ENCODE results near the gene IQSEC1.

The IQSEC1 gene

GRCh38 chr3:12986986-12987385, 86.2 kb downstream of the IQSEC1 start:
- peaks cover 63% of the 10 kb centered on the region for H3K4me1 Mint-ChIP-seq (ENCODE audit: low read depth)
- H3K27ac Mint-ChIP-seq, result no peak overlapping the region
- H3K9me3 Mint-ChIP-seq, result no peaks in the 10 kb centered on the region
- no peak overlapping the region for H3K4me3 Mint-ChIP-seq
- H3K27me3 Mint-ChIP-seq, result no peaks in the 10 kb centered on the region
- H3K36me3 Mint-ChIP-seq (ENCODE audit: low read depth), result peaks cover 4% of the 10 kb centered on the region

DNA sequence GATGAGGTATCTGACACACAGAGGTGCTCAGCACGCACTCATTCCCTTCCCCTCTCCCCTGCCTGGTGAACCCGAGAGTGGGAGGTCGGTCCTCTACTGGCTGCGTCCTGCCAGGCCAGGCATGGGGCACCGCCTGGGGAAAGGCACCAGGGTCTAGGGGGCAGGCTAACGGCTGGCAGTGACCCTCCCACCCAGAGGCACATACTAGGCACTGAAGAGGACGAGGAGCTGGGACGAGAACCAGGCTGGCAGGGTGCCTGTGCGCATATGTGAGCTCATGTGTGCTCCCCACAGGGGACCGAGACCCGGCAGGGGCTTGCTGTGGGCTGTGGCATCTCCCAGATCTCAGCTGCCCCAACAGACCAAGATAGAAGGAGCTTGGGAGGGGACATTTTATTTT, 86.7 kb downstream of the IQSEC1 start:
- no peak overlapping the region for H3K4me3 Mint-ChIP-seq
- peaks cover 4% of the 10 kb centered on the region for H3K36me3 Mint-ChIP-seq (ENCODE audit: low read depth)
- no peak overlapping the region for H3K27ac Mint-ChIP-seq
- peaks cover 63% of the 10 kb centered on the region for H3K4me1 Mint-ChIP-seq (ENCODE audit: low read depth)
- no peaks in the 10 kb centered on the region for H3K27me3 Mint-ChIP-seq
- H3K9me3 Mint-ChIP-seq, result no peaks in the 10 kb centered on the region

DNA sequence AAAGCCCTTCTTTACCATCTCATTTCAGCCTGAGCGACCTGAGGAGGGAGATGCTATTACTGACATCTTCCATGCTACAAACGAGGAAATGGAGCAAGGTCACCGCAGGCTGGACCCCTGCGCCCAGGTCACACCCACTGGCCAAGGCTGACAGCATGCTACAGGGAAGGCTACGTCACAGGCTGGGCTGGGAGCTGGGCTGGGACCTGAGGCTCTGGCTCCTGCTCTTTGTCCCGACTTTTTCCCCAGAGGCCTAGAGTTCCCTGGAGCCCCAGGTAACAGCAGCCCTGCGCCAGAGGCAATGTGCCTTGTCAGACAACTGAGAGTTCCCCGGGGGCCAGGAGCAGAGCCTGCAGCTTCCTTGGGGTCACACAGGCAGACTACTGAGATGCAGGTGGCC, 87.2 kb downstream of the IQSEC1 start:
- peaks cover 67% of the 10 kb centered on the region for H3K4me1 Mint-ChIP-seq (ENCODE audit: low read depth)
- no peak overlapping the region for H3K4me3 Mint-ChIP-seq
- H3K9me3 Mint-ChIP-seq, result no peaks in the 10 kb centered on the region
- no peaks in the 10 kb centered on the region for H3K27me3 Mint-ChIP-seq
- peaks cover 6% of the 10 kb centered on the region for H3K36me3 Mint-ChIP-seq (ENCODE audit: low read depth)
- H3K27ac Mint-ChIP-seq, result no peak overlapping the region

DNA sequence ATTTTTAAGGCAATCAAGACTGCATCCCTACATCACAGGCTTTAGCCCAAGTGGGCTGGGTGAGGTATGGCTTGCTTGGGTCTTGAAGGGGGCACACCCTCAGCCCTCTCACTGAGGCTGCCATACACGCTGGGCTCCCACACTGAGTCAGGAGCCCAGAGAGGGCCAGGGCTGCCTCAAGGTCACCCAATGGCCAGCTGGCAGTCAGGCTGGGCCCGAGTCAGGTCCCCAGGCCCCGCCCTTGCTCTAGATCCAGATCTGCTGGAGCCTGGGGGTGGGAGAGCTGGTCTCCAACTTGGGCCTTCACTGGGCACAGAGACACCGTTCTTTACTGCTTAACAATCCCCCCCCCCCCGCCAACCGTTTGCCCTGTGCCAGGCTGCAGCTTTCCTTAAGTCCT, 88.1 kb downstream of the IQSEC1 start:
- Mint-ChIP-seq H3K27ac (no peak overlapping the region), H3K4me3 (no peak overlapping the region), H3K36me3 (ENCODE audit: low read depth) (peaks cover 8% of the 10 kb centered on the region), H3K27me3 (no peaks in the 10 kb centered on the region), H3K4me1 (ENCODE audit: low read depth) (peaks cover 61% of the 10 kb centered on the region), H3K9me3 (no peaks in the 10 kb centered on the region)

DNA sequence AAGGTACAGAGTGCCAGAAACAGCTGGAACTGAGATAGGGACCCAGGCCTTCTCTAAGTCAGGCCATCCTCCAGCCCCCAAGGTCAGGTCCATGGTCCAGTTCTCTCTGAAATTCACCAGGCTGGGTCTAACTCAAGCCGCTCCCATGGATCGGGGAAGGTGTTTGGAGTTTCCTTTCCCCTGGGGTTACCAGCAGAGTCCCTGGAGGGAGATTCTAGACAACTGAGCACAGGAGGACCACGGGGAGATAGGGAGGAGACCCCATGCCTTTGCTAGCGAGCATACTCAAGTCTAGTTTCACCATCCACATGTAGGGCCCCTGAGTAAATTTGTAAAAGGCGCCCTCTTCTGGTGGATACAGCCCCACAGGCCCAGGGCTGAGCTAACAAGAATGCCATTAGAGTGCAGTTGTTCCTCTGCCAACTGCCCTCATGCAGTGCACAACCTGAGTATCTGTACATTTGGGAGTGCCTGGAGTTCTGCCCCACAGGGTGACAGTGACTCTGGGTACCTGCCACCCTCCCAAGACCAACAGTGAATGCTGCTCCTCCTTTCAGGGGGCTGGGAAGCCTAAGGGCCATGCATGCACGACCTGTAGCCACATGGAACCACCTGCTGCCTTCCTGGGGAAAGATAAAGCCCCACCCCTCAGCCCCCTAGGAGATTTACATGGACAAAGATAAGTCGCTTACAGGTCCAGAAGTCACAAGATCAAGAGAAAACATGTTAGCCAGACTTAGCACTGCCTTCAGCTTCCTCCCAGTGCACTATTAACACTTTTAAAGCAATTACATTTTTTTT, 89.0 kb downstream of the IQSEC1 start:
- Mint-ChIP-seq H3K27ac (no peak overlapping the region), H3K4me1 (ENCODE audit: low read depth) (peaks cover 56% of the 10 kb centered on the region), H3K9me3 (no peaks in the 10 kb centered on the region), H3K27me3 (no peaks in the 10 kb centered on the region), H3K36me3 (ENCODE audit: low read depth) (peaks cover 8% of the 10 kb centered on the region), H3K4me3 (no peak overlapping the region)

GRCh38 chr3:12983319-12983718, 89.9 kb downstream of the IQSEC1 start:
- Mint-ChIP-seq H3K4me3 (no peak overlapping the region), H3K27me3 (no peaks in the 10 kb centered on the region), H3K9me3 (no peaks in the 10 kb centered on the region), H3K36me3 (ENCODE audit: low read depth) (peaks cover 8% of the 10 kb centered on the region), H3K4me1 (ENCODE audit: low read depth) (peaks cover 49% of the 10 kb centered on the region), H3K27ac (no peak overlapping the region)

DNA sequence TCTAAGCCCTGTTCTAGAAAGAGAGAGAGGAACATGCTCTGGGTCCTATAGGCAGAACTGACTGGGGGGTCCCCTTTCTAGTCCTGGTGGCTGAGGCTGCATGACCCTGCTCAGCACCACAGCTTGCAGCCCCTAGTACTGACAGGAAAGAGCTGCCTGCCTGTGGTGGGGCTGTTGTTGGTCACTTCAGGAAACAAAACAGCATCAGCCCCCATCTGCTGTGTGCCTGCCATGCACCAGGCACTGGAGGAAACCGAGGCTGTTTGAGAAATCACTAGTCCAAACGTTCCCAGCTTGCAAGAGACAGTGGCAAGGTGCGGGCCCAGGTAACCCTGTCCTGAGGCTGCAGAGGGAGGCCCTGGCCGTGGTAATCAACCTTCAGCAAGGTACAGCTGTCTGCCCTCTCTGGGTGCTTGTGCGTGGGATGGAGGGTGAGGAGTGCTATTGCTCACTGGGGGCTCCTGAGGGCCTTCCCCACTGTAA, 90.6 kb downstream of the IQSEC1 start:
- Mint-ChIP-seq H3K9me3 (no peaks in the 10 kb centered on the region), H3K27ac (peak overlapping the region; percentile 19), H3K4me1 (ENCODE audit: low read depth) (peaks cover 48% of the 10 kb centered on the region), H3K36me3 (ENCODE audit: low read depth) (peaks cover 7% of the 10 kb centered on the region), H3K4me3 (no peak overlapping the region), H3K27me3 (no peaks in the 10 kb centered on the region)

DNA sequence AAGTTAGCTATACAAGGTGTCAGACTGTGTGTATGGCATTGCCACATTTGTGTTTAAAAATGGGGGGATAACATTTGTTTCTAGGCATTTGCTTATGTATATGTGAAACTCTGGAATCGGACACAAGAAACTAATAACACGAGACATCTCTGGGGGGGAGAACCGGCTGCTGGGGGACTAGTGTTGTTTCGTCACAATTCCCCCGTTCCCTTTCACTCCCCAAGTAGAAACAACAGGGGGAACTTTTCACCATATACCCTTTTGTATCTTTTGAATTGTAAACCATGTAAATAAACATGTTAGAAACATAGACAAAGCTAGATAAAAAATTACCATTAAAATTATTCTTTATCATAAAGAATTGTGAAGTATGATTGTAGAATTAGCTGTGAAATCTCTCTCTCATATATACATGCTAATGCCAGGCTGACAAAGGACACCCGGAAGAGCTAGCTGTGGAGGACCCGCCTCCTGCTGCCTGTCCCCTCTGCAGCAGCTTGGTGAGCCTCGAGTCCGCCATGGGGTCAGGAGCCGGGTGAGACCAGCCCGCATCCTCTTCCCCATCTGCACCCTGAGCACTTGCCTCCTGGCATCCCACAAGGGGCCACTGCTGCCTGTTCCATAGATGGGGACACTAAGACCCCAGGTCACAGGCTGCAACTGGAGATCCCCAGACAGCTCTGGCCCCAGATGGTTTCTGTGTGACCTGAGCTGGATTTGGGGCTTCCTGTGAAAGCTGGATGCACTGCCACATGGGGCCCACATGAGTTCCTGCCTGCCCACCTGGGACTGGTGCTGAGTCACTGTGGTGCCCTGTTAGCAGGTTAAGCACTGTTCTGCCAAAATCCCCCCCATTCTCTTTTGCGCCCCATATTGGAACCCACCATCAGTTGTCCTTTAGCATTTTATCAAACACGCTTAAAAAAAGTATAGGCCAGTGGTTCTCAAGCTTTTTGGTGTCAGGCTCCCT, 91.6 kb downstream of the IQSEC1 start:
- no peaks in the 10 kb centered on the region for H3K9me3 Mint-ChIP-seq
- peaks cover 42% of the 10 kb centered on the region for H3K4me1 Mint-ChIP-seq (ENCODE audit: low read depth)
- H3K27ac Mint-ChIP-seq, result peak overlapping the region; percentile 23
- H3K27me3 Mint-ChIP-seq, result no peaks in the 10 kb centered on the region
- no peak overlapping the region for H3K4me3 Mint-ChIP-seq
- H3K36me3 Mint-ChIP-seq (ENCODE audit: low read depth), result peaks cover 3% of the 10 kb centered on the region

GRCh38 chr3:12980596-12981290, 92.5 kb downstream of the IQSEC1 start:
- H3K4me1 Mint-ChIP-seq (ENCODE audit: low read depth), result peaks cover 38% of the 10 kb centered on the region
- no peaks in the 10 kb centered on the region for H3K27me3 Mint-ChIP-seq
- H3K9me3 Mint-ChIP-seq, result no peaks in the 10 kb centered on the region
- no peak overlapping the region for H3K4me3 Mint-ChIP-seq
- peaks cover 3% of the 10 kb centered on the region for H3K36me3 Mint-ChIP-seq (ENCODE audit: low read depth)
- peak overlapping the region; percentile 23 for H3K27ac Mint-ChIP-seq

- H3K36me3 Mint-ChIP-seq (ENCODE audit: low read depth), result peaks cover 3% of the 10 kb centered on the region
These were observed 93.2 kb downstream of the IQSEC1 start for GRCh38 chr3:12979947-12980487.

DNA sequence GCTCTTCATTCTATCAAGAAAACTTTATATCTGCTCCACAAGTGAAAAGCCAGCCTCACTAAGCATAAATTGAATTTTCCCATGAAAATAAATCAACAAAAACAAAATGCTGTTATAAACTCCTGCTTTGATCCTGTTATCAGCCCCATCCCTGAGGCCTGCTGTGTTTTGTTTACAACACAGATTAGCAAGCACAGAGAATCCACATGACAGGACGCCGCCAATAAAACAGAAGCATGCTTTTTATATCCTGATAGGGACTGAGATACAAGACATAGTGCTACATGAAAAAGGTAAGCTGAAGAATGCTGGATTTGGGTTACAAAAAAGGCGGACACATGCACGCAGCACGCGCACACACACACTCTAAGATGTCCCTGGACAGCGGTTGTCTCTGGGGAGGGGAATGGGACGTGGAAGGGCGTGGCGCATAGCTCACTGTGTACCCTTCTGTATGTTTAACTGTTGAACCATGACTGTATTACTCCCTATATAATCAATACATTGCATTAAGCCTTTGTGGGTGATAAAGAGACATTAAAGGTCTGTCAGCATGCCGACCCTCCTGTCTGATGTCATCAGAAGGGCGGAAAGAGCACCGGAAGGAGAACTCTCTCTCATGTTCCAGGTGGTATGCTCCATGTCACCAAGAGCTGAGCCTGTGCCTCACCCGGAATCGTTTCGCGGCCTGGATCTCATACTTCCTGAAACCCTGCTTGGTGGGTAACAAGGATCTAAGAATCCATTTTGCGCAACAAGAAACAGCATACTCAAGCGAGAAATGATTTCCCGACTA, 93.9 kb downstream of the IQSEC1 start:
- no peaks in the 10 kb centered on the region for H3K9me3 Mint-ChIP-seq
- peaks cover 40% of the 10 kb centered on the region for H3K4me1 Mint-ChIP-seq (ENCODE audit: low read depth)
- H3K4me3 Mint-ChIP-seq, result no peak overlapping the region
- H3K27ac Mint-ChIP-seq, result no peak overlapping the region
- peaks cover 3% of the 10 kb centered on the region for H3K36me3 Mint-ChIP-seq (ENCODE audit: low read depth)
- no peaks in the 10 kb centered on the region for H3K27me3 Mint-ChIP-seq

More at GRCh38 chr3:12979947-12980487, 93.2 kb downstream of the IQSEC1 start:
- Mint-ChIP-seq H3K9me3 (no peaks in the 10 kb centered on the region), H3K4me1 (ENCODE audit: low read depth) (peaks cover 39% of the 10 kb centered on the region), H3K4me3 (no peak overlapping the region), H3K27ac (no peak overlapping the region), H3K27me3 (no peaks in the 10 kb centered on the region)

- Mint-ChIP-seq H3K27ac (no peak overlapping the region), H3K9me3 (no peaks in the 10 kb centered on the region), H3K4me1 (ENCODE audit: low read depth) (peaks cover 33% of the 10 kb centered on the region), H3K4me3 (no peak overlapping the region), H3K27me3 (no peaks in the 10 kb centered on the region), H3K36me3 (ENCODE audit: low read depth) (peaks cover 3% of the 10 kb centered on the region)
These were observed 94.5 kb downstream of the IQSEC1 start for GRCh38 chr3:12978682-12979081.

DNA sequence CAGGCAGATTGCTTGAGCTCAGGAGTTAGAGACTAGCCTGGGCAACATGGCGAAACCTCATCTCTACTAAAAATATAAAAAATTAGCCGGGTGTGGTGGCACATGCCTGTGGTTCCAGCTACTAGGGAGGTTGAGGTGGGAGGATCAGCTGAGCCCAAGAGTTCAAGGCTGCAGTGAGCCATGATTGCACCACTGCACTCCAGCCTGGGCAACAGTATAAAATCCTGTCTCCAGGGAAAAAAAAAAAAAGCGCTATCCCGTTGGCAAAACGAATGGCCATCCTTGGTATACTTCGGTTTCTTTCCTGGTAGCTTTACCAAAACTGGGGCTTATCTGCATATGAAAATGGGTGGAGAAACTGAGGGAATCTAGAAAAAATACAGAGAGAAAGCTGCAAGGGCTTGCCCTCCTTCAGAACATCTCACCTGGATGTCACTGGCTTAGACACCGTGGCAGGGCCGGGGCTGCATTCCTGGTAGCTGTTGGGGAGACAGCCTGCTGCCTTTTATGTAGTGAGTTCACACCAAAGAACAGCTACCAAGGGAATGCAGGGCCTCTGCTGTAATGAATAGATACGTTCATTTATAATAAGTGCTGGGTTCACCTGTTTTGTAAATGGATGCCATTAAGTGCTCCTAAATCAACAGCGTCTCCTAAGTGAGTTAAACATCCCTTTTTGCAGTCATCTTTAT, 96.0 kb downstream of the IQSEC1 start:
- no peaks in the 10 kb centered on the region for H3K9me3 Mint-ChIP-seq
- no peak overlapping the region for H3K4me3 Mint-ChIP-seq
- H3K27ac Mint-ChIP-seq, result no peak overlapping the region
- peaks cover 20% of the 10 kb centered on the region for H3K4me1 Mint-ChIP-seq (ENCODE audit: low read depth)
- H3K36me3 Mint-ChIP-seq (ENCODE audit: low read depth), result peaks cover 3% of the 10 kb centered on the region
- no peaks in the 10 kb centered on the region for H3K27me3 Mint-ChIP-seq

Measured in stimulated activated naive CD8-positive, alpha-beta T cell treated with anti-CD3 and anti-CD28 coated beads, Interleukin-15, Interleukin-2, amounts not matched to agents 100 ng/mL and 50 ng/mL, for 24 hours (primary cell).